Ovary (tissue), 3 donors: ENCODE data around the gene AGXT2.

Experiments
- POLR2A ChIP-seq: fragments of 450-650 bp; IDR thresholded peaks from one replicate; pipeline ENCODE4 v1.6.1; 2017; ENCODE audit warnings: antibody characterized with exemption, mild to moderate bottlenecking, moderate library complexity
- TF ChIP-seq, protein P1 (sequence below), 3 donors: fragments of 450-650 bp in 2 of 3; fragments of 200-600 bp in 1 of 3; IDR thresholded peaks; one replicate each; pipeline versions ENCODE4 v1.5.1 to v1.8.0; 2016 to 2022; ENCODE audit warnings: antibody characterized with exemption in 3 of 3, mild to moderate bottlenecking in 1 of 3
- donor health status: DM: no; HTN: no; CAD: no.

DNA sequence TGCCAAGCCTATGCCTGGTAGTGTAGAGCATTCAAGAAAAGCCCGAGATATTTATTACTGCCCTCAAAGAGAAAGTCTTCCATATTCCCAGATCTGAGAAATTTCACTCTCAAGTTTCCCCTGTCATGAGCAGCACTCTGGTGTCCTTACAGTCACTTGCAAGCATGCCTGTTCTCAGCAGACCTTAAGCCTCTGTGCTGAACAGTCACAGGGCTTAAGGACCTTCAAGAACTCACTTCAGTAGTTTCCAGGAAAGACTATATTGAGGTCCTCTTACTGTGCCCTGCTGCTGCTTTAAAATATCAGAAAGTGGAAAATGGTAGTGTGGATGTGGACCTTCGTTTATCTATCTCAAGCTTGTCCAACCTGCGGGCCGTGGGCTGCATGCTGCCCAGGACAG is 64.9 kb downstream of the AGXT2 start:
- TF ChIP-seq, protein P1, sequence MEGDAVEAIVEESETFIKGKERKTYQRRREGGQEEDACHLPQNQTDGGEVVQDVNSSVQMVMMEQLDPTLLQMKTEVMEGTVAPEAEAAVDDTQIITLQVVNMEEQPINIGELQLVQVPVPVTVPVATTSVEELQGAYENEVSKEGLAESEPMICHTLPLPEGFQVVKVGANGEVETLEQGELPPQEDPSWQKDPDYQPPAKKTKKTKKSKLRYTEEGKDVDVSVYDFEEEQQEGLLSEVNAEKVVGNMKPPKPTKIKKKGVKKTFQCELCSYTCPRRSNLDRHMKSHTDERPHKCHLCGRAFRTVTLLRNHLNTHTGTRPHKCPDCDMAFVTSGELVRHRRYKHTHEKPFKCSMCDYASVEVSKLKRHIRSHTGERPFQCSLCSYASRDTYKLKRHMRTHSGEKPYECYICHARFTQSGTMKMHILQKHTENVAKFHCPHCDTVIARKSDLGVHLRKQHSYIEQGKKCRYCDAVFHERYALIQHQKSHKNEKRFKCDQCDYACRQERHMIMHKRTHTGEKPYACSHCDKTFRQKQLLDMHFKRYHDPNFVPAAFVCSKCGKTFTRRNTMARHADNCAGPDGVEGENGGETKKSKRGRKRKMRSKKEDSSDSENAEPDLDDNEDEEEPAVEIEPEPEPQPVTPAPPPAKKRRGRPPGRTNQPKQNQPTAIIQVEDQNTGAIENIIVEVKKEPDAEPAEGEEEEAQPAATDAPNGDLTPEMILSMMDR (IDR thresholded peaks at IDR 0.05), result no peak
- no peak for TF ChIP-seq POLR2A
